A549 (cell line): Measurements from ENCODE around the gene C17orf75. TPM values are rescaled to one million over a fixed set of nuclear protein-coding genes. Genes with fewer than 3 reads are reported as not detected.

Experiments used
- ATAC-seq, 2 experiments: fragments of 200-7000 bp in 1 of 2; fragments of >200 bp in 1 of 2; cut with Nextera tagmentation in 1 of 2; cut with Tn5 transposase in 1 of 2; 3 replicates each; pipeline versions ENCODE4 v1.8.0 to v1.9.1; 2018 to 2020; ENCODE audit warnings: mild to moderate bottlenecking in 1 of 2, moderate library complexity in 1 of 2
- CTCF ChIA-PET: fragments of 300-600 bp; sonication (Branson Sonifier 250); formaldehyde crosslinking; extraction: SDS; loops from one replicate; lab custom pipeline; 2021; ENCODE audit warnings: antibody characterized with exemption, inconsistent platforms; lab: Yijun Ruan, JAX
- POLR2A ChIA-PET: fragments of 350-600 bp; formaldehyde crosslinking; extraction: SDS; loops from one replicate; lab custom pipeline; 2021; ENCODE audit warnings: antibody characterized with exemption, inconsistent platforms; lab: Yijun Ruan, JAX
- DNase-seq, 2 experiments: peaks; one replicate each; pipeline versions ENCODE4 v3.0.0 to v3.0.0-alpha.2; 2011 to 2016; ENCODE audit warnings: low read depth in 1 of 2, low spot score in 1 of 2
- FAIRE-seq: peaks from 2 replicates; lab custom pipeline; 2011; peaks lifted over from hg19 to GRCh38; lab: Jason Lieb, UNC
- H3K27ac ChIP-seq, 2 experiments: fragments of >200 bp; sonication (Bioruptor Twin); formaldehyde crosslinking; 3 replicates each; pipeline ENCODE4 v1.5.1; 2016 to 2017
- H3K4me1 ChIP-seq: fragments of >200 bp; sonication (Bioruptor Twin); formaldehyde crosslinking; 3 replicates; pipeline ENCODE4 v1.6.1; 2016
- H3K4me2 ChIP-seq: fragments of >200 bp; sonication (Bioruptor Twin); formaldehyde crosslinking; 3 replicates; pipeline ENCODE4 v1.6.1; 2016
- H3K4me3 ChIP-seq: fragments of >200 bp; sonication (Bioruptor Twin); formaldehyde crosslinking; 3 replicates; pipeline ENCODE4 v1.5.1; 2016
- H3K9me3 ChIP-seq: fragments of >200 bp; sonication (Bioruptor Twin); formaldehyde crosslinking; 3 replicates; pipeline ENCODE4 v1.6.1; 2016
- CBX8 ChIP-seq: fragments of 200-600 bp; sonication (generic); IDR thresholded peaks from 2 replicates; pipeline ENCODE4 v1.6.1; 2016
- CHD4 ChIP-seq: fragments of 200-600 bp; sonication (generic); IDR thresholded peaks from 2 replicates; pipeline ENCODE4 v1.6.1; 2016; ENCODE audit warnings: antibody characterized with exemption, mild to moderate bottlenecking, borderline replicate concordance
- EHMT2 ChIP-seq: fragments of 200-600 bp; sonication (generic); IDR thresholded peaks from 2 replicates; pipeline ENCODE4 v1.6.1; 2016; ENCODE audit warnings: antibody characterized with exemption, low read depth, mild to moderate bottlenecking, moderate library complexity
- EP300 ChIP-seq, 2 experiments: fragments of >200 bp; sonication (Bioruptor Twin); formaldehyde crosslinking; IDR thresholded peaks; 2 replicates in 1 of 2; 3 replicates in 1 of 2; pipeline ENCODE4 v1.6.1; 2016 to 2017
- FOXS1 ChIP-seq: fragments of 250-450 bp; sonication (Bioruptor Pico); IDR thresholded peaks from 2 replicates; pipeline ENCODE4 v1.5.0; 2020; ENCODE audit warnings: mild to moderate bottlenecking, moderate library complexity
- HDAC2 ChIP-seq: fragments of 200-600 bp; sonication (generic); IDR thresholded peaks from 2 replicates; pipeline ENCODE4 v1.6.1; 2016
- HEYL ChIP-seq: fragments of 250-450 bp; sonication (Bioruptor Pico); IDR thresholded peaks from 2 replicates; pipeline ENCODE4 v1.8.0; 2021; ENCODE audit warnings: mild to moderate bottlenecking, moderate library complexity
- JUN ChIP-seq, 2 experiments: fragments of >200 bp; sonication (Bioruptor Twin); formaldehyde crosslinking; IDR thresholded peaks; 2 replicates in 1 of 2; 3 replicates in 1 of 2; pipeline ENCODE4 v1.6.1; 2016 to 2017
- JUNB ChIP-seq: fragments of >200 bp; sonication (Bioruptor Twin); formaldehyde crosslinking; IDR thresholded peaks from 2 replicates; pipeline ENCODE4 v1.6.1; 2016
- RAD21 ChIP-seq, 2 experiments: fragments of >200 bp in 1 of 2; sonication (Bioruptor Twin) in 1 of 2; formaldehyde crosslinking in 1 of 2; IDR thresholded peaks in 1 of 2; conservative IDR thresholded peaks in 1 of 2; 2 replicates in 1 of 2; 3 replicates in 1 of 2; pipeline ENCODE4 v1.6.1; 2012 to 2018; ENCODE audit warnings: inconsistent platforms in 1 of 2
- RFX5 ChIP-seq: fragments of 450-650 bp; IDR thresholded peaks from 2 replicates; pipeline ENCODE4 v1.7.1; 2014; ENCODE audit warnings: antibody characterized with exemption, mild to moderate bottlenecking, moderate library complexity
- TP53 ChIP-seq: fragments of 250-450 bp; sonication (Bioruptor Pico); IDR thresholded peaks from 2 replicates; pipeline ENCODE4 v1.5.0; 2021; ENCODE audit warnings: mild to moderate bottlenecking, moderate library complexity
- ZC3H11A ChIP-seq: fragments of 450-650 bp; IDR thresholded peaks from 2 replicates; pipeline ENCODE4 v1.6.1; 2014; ENCODE audit warnings: antibody characterized with exemption, mild to moderate bottlenecking
- WGBS: methylation state at CpG from one replicate; pipeline ENCODE4 v1.1.6; 2017; ENCODE audit errors: missing lambda C conversion rate; 5-methylcytosine and 5-hydroxymethylcytosine counted together
- polyA plus RNA-seq, 4 experiments: library from polyadenylated mRNA; depleted of rRNA in 3 of 4; stranded (reverse); fragments of >200 nt; fragmentation: RNase III in 1 of 4; extraction: RNeasy Plus Mini Kit Qiagen cat#74134 plus additional on column Dnase treatment in 1 of 4; gene quantifications; 2 replicates in 3 of 4; 3 replicates in 1 of 4; pipeline ENCODE4 v1.2.3, GENCODE V29; 2011 to 2017
- TF ChIP-seq, protein P1 (sequence below): IDR thresholded peaks from 2 replicates; pipeline ENCODE4 v1.6.1; 2012
- TF ChIP-seq, protein P2 (sequence below): fragments of 250-450 bp; sonication (Bioruptor Pico); IDR thresholded peaks from 2 replicates; pipeline ENCODE4 v1.5.0; 2021; ENCODE audit warnings: mild to moderate bottlenecking, moderate library complexity, borderline replicate concordance
- TF ChIP-seq, protein P3 (sequence below): fragments of >200 bp; sonication (Bioruptor Twin); formaldehyde crosslinking; IDR thresholded peaks from 2 replicates; pipeline ENCODE4 v1.6.1; 2016
- TF ChIP-seq, protein P4 (sequence below): fragments of >200 bp; sonication (Bioruptor Twin); formaldehyde crosslinking; IDR thresholded peaks from 3 replicates; pipeline ENCODE4 v1.6.1; 2016

The C17orf75 gene
- polyA plus RNA-seq, 2 of the 4 experiments (the other 2 are of a cell fraction): 36.3 to 49.6 TPM

DNA sequence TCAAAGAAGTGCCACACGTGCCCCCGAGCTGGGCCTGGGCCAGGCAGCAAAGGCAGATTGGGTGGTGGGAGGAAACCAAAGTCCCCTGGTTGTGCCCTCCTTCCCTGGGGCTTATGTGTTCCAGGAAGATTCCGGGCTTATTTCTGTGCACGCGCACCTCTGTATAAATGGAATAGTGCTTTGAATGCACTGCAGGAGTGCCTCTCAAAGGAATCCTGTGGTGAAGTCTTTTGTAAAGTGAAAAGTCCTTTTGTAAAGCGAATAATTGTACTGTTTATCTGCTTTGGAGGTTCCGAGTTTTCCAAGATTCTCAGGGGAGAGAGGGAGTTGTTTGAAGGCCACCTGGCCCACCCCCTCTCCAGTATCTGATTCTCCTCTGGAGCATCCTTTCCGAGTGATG is 26.8 kb downstream of the C17orf75 start:
- WGBS: 71% methylated on average over 8 of the region's 8 CpGs
- POLR2A ChIA-PET: no interaction called here
- Histone ChIP-seq H3K4me1 (no peaks in the 10 kb centered on the region), H3K4me2 (no peak overlapping the region), H3K4me3 (no peak overlapping the region), H3K27ac (no peak overlapping the region), H3K9me3 (no peaks in the 10 kb centered on the region)
- ATAC-seq (no peak), FAIRE-seq (no peak), DNase-seq (no peak)
- TF ChIP-seq RAD21 (conservative IDR thresholded peaks at IDR 0.05 in 1 of 2, IDR thresholded peaks at IDR 0.05 in 1 of 2): no peak
- no peak for TF ChIP-seq ZC3H11A
- TF ChIP-seq EHMT2: no peak
- no peak for TF ChIP-seq CBX8
- TF ChIP-seq, all 56 proteins: peak for 0
- CTCF ChIA-PET: interaction anchor here (0.7 to 11.1 kb wide), 4 partner anchors 17 to 112 kb away, joined by 3 to 259 read pairs (median 27); no protein-coding TSS in a partner anchor

- WGBS: 77% methylated on average over 9 of the region's 9 CpGs
- DNase-seq (no peak), ATAC-seq (no peak), FAIRE-seq (no peak)
- Histone ChIP-seq H3K4me1 (no peaks in the 10 kb centered on the region), H3K27ac (no peak overlapping the region), H3K4me3 (no peak overlapping the region), H3K4me2 (no peak overlapping the region), H3K9me3 (no peaks in the 10 kb centered on the region)
- TF ChIP-seq CBX8 (no peak), RFX5 (no peak), TP53 (CRISPR knock-in tag) (no peak)
- CTCF ChIA-PET: interaction anchor here (1.4 to 11.1 kb wide), 2 partner anchors 28 to 61 kb away, joined by 3 to 259 read pairs; no protein-coding TSS in a partner anchor
- POLR2A ChIA-PET: no interaction called here
Measured at GRCh38 chr17:32314636-32315035, 27.3 kb downstream of the C17orf75 start.

DNA sequence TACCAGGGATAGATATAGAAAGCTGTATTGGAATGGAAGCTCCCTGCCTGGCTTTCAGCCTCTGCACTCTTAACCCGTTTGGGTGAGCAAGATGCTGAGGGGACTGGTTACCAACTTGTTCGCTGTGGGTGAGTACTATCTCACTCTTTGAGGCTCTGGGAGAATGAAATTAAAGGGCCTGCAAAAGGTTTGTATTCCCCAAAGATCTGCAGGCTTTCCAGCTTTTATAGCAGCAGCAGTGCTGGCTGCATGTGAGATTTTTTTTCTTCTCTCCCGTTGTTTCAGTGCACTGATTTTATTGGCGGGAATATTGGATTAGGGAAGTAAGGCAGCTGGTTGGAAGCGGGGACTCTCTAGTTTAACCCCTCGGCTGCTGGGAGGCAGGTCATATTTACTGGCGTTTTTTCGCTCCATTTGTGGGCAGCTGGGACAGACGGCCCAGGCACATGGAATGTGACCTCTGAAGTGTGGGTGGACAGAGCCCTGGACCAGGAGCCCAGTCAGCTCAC is 30.9 kb downstream of the C17orf75 start:
- Histone ChIP-seq H3K9me3 (no peaks in the 10 kb centered on the region), H3K4me2 (no peak overlapping the region), H3K4me1 (no peaks in the 10 kb centered on the region), H3K4me3 (no peak overlapping the region), H3K27ac (no peak overlapping the region)
- WGBS: 43% methylated on average over 9 of the region's 9 CpGs
- DNase-seq (no peak), ATAC-seq (peak in 1 of 2 experiments; percentile 13; a peak in 1 of 6 replicates), FAIRE-seq (no peak)
- ChIA-PET POLR2A (no interaction called here), CTCF (interaction anchor here (0.6 to 1.6 kb wide), 9 partner anchors 9 to 139 kb away, joined by 3 to 11 read pairs (median 4); no protein-coding TSS in a partner anchor)
- TF ChIP-seq FOXS1 (CRISPR knock-in tag) (no peak), EP300 (IDR thresholded peaks at IDR 0.05) (no peak), CHD4 (no peak), EHMT2 (no peak)
- TF ChIP-seq, protein P1, sequence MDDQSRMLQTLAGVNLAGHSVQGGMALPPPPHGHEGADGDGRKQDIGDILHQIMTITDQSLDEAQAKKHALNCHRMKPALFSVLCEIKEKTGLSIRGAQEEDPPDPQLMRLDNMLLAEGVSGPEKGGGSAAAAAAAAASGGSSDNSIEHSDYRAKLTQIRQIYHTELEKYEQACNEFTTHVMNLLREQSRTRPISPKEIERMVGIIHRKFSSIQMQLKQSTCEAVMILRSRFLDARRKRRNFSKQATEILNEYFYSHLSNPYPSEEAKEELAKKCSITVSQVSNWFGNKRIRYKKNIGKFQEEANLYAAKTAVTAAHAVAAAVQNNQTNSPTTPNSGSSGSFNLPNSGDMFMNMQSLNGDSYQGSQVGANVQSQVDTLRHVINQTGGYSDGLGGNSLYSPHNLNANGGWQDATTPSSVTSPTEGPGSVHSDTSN: no peak

GRCh38 chr17:32307658-32308057 is 34.3 kb downstream of the C17orf75 start:
- FAIRE-seq (no peak), DNase-seq (no peak), ATAC-seq (no peak)
- Histone ChIP-seq H3K4me1 (no peaks in the 10 kb centered on the region), H3K27ac (no peak overlapping the region), H3K9me3 (no peaks in the 10 kb centered on the region), H3K4me2 (no peak overlapping the region), H3K4me3 (no peak overlapping the region)
- ChIA-PET CTCF (interaction anchor here (0.7 to 2.8 kb wide), 5 partner anchors 9 to 49 kb away, joined by 3 to 15 read pairs (median 3); no protein-coding TSS in a partner anchor), POLR2A (no interaction called here)
- WGBS: 88% methylated on average over 4 of the region's 4 CpGs
- TF ChIP-seq EP300 (IDR thresholded peaks at IDR 0.05) (no peak), JUN (IDR thresholded peaks at IDR 0.05) (no peak), HEYL (CRISPR knock-in tag) (no peak), JUNB (no peak), HDAC2 (no peak), FOXS1 (CRISPR knock-in tag) (no peak)
- TF ChIP-seq, protein P2, sequence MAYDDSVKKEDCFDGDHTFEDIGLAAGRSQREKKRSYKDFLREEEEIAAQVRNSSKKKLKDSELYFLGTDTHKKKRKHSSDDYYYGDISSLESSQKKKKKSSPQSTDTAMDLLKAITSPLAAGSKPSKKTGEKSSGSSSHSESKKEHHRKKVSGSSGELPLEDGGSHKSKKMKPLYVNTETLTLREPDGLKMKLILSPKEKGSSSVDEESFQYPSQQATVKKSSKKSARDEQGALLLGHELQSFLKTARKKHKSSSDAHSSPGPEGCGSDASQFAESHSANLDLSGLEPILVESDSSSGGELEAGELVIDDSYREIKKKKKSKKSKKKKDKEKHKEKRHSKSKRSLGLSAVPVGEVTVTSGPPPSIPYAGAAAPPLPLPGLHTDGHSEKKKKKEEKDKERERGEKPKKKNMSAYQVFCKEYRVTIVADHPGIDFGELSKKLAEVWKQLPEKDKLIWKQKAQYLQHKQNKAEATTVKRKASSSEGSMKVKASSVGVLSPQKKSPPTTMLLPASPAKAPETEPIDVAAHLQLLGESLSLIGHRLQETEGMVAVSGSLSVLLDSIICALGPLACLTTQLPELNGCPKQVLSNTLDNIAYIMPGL (CRISPR knock-in tag): no peak
- TF ChIP-seq, protein P3, sequence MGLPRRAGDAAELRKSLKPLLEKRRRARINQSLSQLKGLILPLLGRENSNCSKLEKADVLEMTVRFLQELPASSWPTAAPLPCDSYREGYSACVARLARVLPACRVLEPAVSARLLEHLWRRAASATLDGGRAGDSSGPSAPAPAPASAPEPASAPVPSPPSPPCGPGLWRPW: no peak
- TF ChIP-seq, protein P4, sequence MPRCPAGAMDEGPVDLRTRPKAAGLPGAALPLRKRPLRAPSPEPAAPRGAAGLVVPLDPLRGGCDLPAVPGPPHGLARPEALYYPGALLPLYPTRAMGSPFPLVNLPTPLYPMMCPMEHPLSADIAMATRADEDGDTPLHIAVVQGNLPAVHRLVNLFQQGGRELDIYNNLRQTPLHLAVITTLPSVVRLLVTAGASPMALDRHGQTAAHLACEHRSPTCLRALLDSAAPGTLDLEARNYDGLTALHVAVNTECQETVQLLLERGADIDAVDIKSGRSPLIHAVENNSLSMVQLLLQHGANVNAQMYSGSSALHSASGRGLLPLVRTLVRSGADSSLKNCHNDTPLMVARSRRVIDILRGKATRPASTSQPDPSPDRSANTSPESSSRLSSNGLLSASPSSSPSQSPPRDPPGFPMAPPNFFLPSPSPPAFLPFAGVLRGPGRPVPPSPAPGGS: no peak
